OCI-LY1 (cell line): Measurements from ENCODE around the gene AVPR2.

Experiments
- H2AFZ ChIP-seq: fragments of 200-600 bp; sonication (generic), shearing (Covaris generic); 2 replicates; pipeline ENCODE4 v1.6.0; 2014; ENCODE audit warnings: antibody characterized with exemption, mild to moderate bottlenecking, low read length
- H3F3A ChIP-seq: fragments of 200-600 bp; sonication (generic), shearing (Covaris generic); 2 replicates; pipeline ENCODE4 v1.6.0; 2014; ENCODE audit warnings: mild to moderate bottlenecking, antibody characterized with exemption, low read length, moderate library complexity; ENCODE audit not compliant: insufficient read depth
- H3K27ac ChIP-seq: fragments of 200-600 bp; sonication (generic); 2 replicates; pipeline ENCODE4 v1.5.1; 2014; ENCODE audit warnings: low read length, mixed run types, mild to moderate bottlenecking, low read depth; ENCODE audit not compliant: poor library complexity, severe bottlenecking
- H3K27me3 ChIP-seq: fragments of 200-600 bp; sonication (generic); 2 replicates; pipeline ENCODE4 v1.6.0; 2014; ENCODE audit warnings: antibody characterized with exemption, mild to moderate bottlenecking, low read length, moderate library complexity; ENCODE audit not compliant: insufficient read depth
- H3K36me3 ChIP-seq: fragments of 200-600 bp; sonication (generic); 2 replicates; pipeline ENCODE4 v1.6.1; 2014; ENCODE audit warnings: mild to moderate bottlenecking, antibody characterized with exemption, low read length, moderate library complexity, mixed read lengths; ENCODE audit not compliant: insufficient read depth
- H3K4me1 ChIP-seq: fragments of 200-600 bp; sonication (generic); 2 replicates; pipeline ENCODE4 v1.5.1; 2014; ENCODE audit warnings: mild to moderate bottlenecking, low read length, moderate library complexity; ENCODE audit not compliant: insufficient read depth, severe bottlenecking
- H3K4me2 ChIP-seq: fragments of 200-600 bp; sonication (generic), shearing (Covaris generic); 2 replicates; pipeline ENCODE4 v1.6.1; 2014; ENCODE audit warnings: low read length
- H3K4me3 ChIP-seq: fragments of 200-600 bp; sonication (generic); 2 replicates; pipeline ENCODE4 v1.5.1; 2014; ENCODE audit warnings: low read length, low read depth, mild to moderate bottlenecking, mixed read lengths; ENCODE audit not compliant: poor library complexity, severe bottlenecking
- H3K79me2 ChIP-seq: fragments of 200-600 bp; shearing (Covaris generic); 2 replicates; pipeline ENCODE4 v1.6.1; 2016; ENCODE audit warnings: mixed run types, low read length, mixed read lengths; ENCODE audit not compliant: insufficient read depth
- H3K9ac ChIP-seq: fragments of 200-600 bp; sonication (generic), shearing (Covaris generic); 2 replicates; pipeline ENCODE4 v1.6.1; 2014; ENCODE audit warnings: mild to moderate bottlenecking, low read length, mixed read lengths
- H3K9me2 ChIP-seq: fragments of 200-600 bp; sonication (generic), shearing (Covaris generic); 2 replicates; pipeline ENCODE4 v1.6.1; 2014; ENCODE audit warnings: low read depth, mild to moderate bottlenecking, low read length, mixed read lengths
- H3K9me3 ChIP-seq: fragments of 200-600 bp; shearing (Covaris generic); 2 replicates; pipeline ENCODE4 v1.6.1; 2014; ENCODE audit warnings: low read length, mixed read lengths
- H4K20me1 ChIP-seq: fragments of 200-600 bp; sonication (generic), shearing (Covaris generic); 2 replicates; pipeline ENCODE4 v1.6.0; 2016; ENCODE audit warnings: mild to moderate bottlenecking, low read length; ENCODE audit not compliant: insufficient read depth
- CTCF ChIP-seq: fragments of 200-600 bp; sonication (generic), shearing (Covaris generic); IDR thresholded peaks from 2 replicates; pipeline ENCODE4 v1.5.1; 2017; ENCODE audit warnings: mild to moderate bottlenecking, antibody characterized with exemption, low read length, moderate library complexity, mixed read lengths
- EZH2 ChIP-seq: fragments of 200-600 bp; sonication (generic), shearing (Covaris generic); IDR thresholded peaks from 2 replicates; pipeline ENCODE4 v1.8.0; 2017; ENCODE audit warnings: borderline replicate concordance, mixed run types, mild to moderate bottlenecking, antibody characterized with exemption, low read length, moderate library complexity, mixed read lengths

Gene AVPR2

GRCh38 chrX:153867139-153867538 lies 37.3 kb upstream of the AVPR2 start:
- H3K4me3 ChIP-seq, result no peak overlapping the region
- no peaks in the 10 kb centered on the region for H3K36me3 ChIP-seq
- H3K79me2 ChIP-seq, result no peaks in the 10 kb centered on the region
- no peak overlapping the region for H2AFZ ChIP-seq
- H4K20me1 ChIP-seq, result no peaks in the 10 kb centered on the region
- H3K27ac ChIP-seq, result no peak overlapping the region
- no peaks in the 10 kb centered on the region for H3K4me1 ChIP-seq
- H3K9ac ChIP-seq, result no peak overlapping the region
- H3K9me3 ChIP-seq, result no peaks in the 10 kb centered on the region
- no peak overlapping the region for H3K4me2 ChIP-seq
- H3F3A ChIP-seq, result no peaks in the 10 kb centered on the region
- TF ChIP-seq EZH2, result no peak
- TF ChIP-seq CTCF, result no peak
- no peaks in the 10 kb centered on the region for H3K9me2 ChIP-seq
- no peaks in the 10 kb centered on the region for H3K27me3 ChIP-seq

- Histone ChIP-seq H3K9ac (no peak overlapping the region), H3K4me3 (no peak overlapping the region), H3K4me2 (no peak overlapping the region), H2AFZ (no peak overlapping the region), H3K9me3 (no peaks in the 10 kb centered on the region), H3K36me3 (no peaks in the 10 kb centered on the region), H3K9me2 (no peaks in the 10 kb centered on the region), H3K27me3 (no peaks in the 10 kb centered on the region), H4K20me1 (no peaks in the 10 kb centered on the region), H3K79me2 (no peaks in the 10 kb centered on the region), H3K4me1 (no peaks in the 10 kb centered on the region), H3K27ac (no peak overlapping the region), H3F3A (no peaks in the 10 kb centered on the region)
- TF ChIP-seq EZH2, result no peak
- TF ChIP-seq CTCF, result no peak
Measured at GRCh38 chrX:153867671-153868070, 36.8 kb upstream of the AVPR2 start.

- no peaks in the 10 kb centered on the region for H3K4me1 ChIP-seq
- H3K36me3 ChIP-seq, result no peaks in the 10 kb centered on the region
- no peak overlapping the region for H2AFZ ChIP-seq
- no peaks in the 10 kb centered on the region for H3K9me3 ChIP-seq
- no peaks in the 10 kb centered on the region for H3K9me2 ChIP-seq
- TF ChIP-seq CTCF (no peak), EZH2 (no peak)
- H3K4me2 ChIP-seq, result no peak overlapping the region
- no peaks in the 10 kb centered on the region for H3K27me3 ChIP-seq
- H3K9ac ChIP-seq, result no peak overlapping the region
- H3F3A ChIP-seq, result no peaks in the 10 kb centered on the region
- no peaks in the 10 kb centered on the region for H3K79me2 ChIP-seq
- H3K27ac ChIP-seq, result no peak overlapping the region
- no peak overlapping the region for H3K4me3 ChIP-seq
- no peaks in the 10 kb centered on the region for H4K20me1 ChIP-seq
Measured at GRCh38 chrX:153868576-153869472, 35.6 kb upstream of the AVPR2 start.
